Measurements from ENCODE around the gene ZSWIM5. TPM values are rescaled to one million over a fixed set of nuclear protein-coding genes. Genes with fewer than 3 reads are reported as not detected.
A peak's percentile ranks its signal among the peaks of the same experiment; 100 is the strongest.
"Not testable (repeated sequence)": the region's sequence is repeated elsewhere in the genome, so short reads cannot be mapped to it uniquely, and the experiment has no call there.

Gene ZSWIM5
- total RNA-seq, 1 donor from 2014 or later = 23.6 TPM

- H3K4me1 Mint-ChIP-seq (ENCODE audit: low read depth, unreplicated experiment) = peaks cover 3% of the 10 kb centered on the region
- no peaks in the 10 kb centered on the region for H3K9me3 Mint-ChIP-seq (ENCODE audit: unreplicated experiment)
- no peak for DNase-seq
- H3K4me3 Mint-ChIP-seq (ENCODE audit: unreplicated experiment) = no peak overlapping the region
- no peaks in the 10 kb centered on the region for H3K36me3 Mint-ChIP-seq (ENCODE audit: unreplicated experiment)
- H3K27ac Mint-ChIP-seq (ENCODE audit: unreplicated experiment) = no peak overlapping the region
- no peak for TF ChIP-seq CTCF (IDR thresholded peaks at IDR 0.05; ENCODE audit: partially characterized antibody, unreplicated experiment)
- no peaks in the 10 kb centered on the region for H3K27me3 Mint-ChIP-seq (ENCODE audit: unreplicated experiment)
Measured at GRCh38 chr1:45095450-45095849, 111.0 kb downstream of the ZSWIM5 start.

GRCh38 chr1:45094371-45094770 lies 112.0 kb downstream of the ZSWIM5 start:
- H3K4me1 Mint-ChIP-seq (ENCODE audit: low read depth, unreplicated experiment); H3K4me3 Mint-ChIP-seq (ENCODE audit: unreplicated experiment); H3K27me3 Mint-ChIP-seq (ENCODE audit: unreplicated experiment); H3K27ac Mint-ChIP-seq (ENCODE audit: unreplicated experiment); H3K36me3 Mint-ChIP-seq (ENCODE audit: unreplicated experiment); DNase-seq; H3K9me3 Mint-ChIP-seq (ENCODE audit: unreplicated experiment): not testable (repeated sequence)

- Mint-ChIP-seq H3K4me3 (ENCODE audit: unreplicated experiment) (no peak overlapping the region), H3K9me3 (ENCODE audit: unreplicated experiment) (no peaks in the 10 kb centered on the region), H3K4me1 (ENCODE audit: low read depth, unreplicated experiment) (peaks cover 3% of the 10 kb centered on the region), H3K27ac (ENCODE audit: unreplicated experiment) (no peak overlapping the region), H3K36me3 (ENCODE audit: unreplicated experiment) (no peaks in the 10 kb centered on the region), H3K27me3 (ENCODE audit: unreplicated experiment) (no peaks in the 10 kb centered on the region)
- no peak for TF ChIP-seq CTCF (IDR thresholded peaks at IDR 0.05; ENCODE audit: partially characterized antibody, unreplicated experiment)
- DNase-seq = no peak
Measured at GRCh38 chr1:45093334-45093733, 113.1 kb downstream of the ZSWIM5 start.

- no peaks in the 10 kb centered on the region for H3K36me3 Mint-ChIP-seq (ENCODE audit: unreplicated experiment)
- no peaks in the 10 kb centered on the region for H3K27me3 Mint-ChIP-seq (ENCODE audit: unreplicated experiment)
- no peak overlapping the region for H3K4me3 Mint-ChIP-seq (ENCODE audit: unreplicated experiment)
- DNase-seq = no peak
- H3K4me1 Mint-ChIP-seq (ENCODE audit: low read depth, unreplicated experiment) = peaks cover 2% of the 10 kb centered on the region
- no peaks in the 10 kb centered on the region for H3K9me3 Mint-ChIP-seq (ENCODE audit: unreplicated experiment)
- TF ChIP-seq CTCF (IDR thresholded peaks at IDR 0.05; ENCODE audit: partially characterized antibody, unreplicated experiment) = no peak
- no peak overlapping the region for H3K27ac Mint-ChIP-seq (ENCODE audit: unreplicated experiment)
Measured at GRCh38 chr1:45089711-45090110, 116.7 kb downstream of the ZSWIM5 start.

GRCh38 chr1:45084562-45084961 lies 121.8 kb downstream of the ZSWIM5 start:
- no peak for TF ChIP-seq CTCF (IDR thresholded peaks at IDR 0.05; ENCODE audit: partially characterized antibody, unreplicated experiment)
- peaks cover 2% of the 10 kb centered on the region for H3K4me1 Mint-ChIP-seq (ENCODE audit: low read depth, unreplicated experiment)
- no peak overlapping the region for H3K4me3 Mint-ChIP-seq (ENCODE audit: unreplicated experiment)
- H3K27ac Mint-ChIP-seq (ENCODE audit: unreplicated experiment) = no peak overlapping the region
- H3K36me3 Mint-ChIP-seq (ENCODE audit: unreplicated experiment) = peaks cover 19% of the 10 kb centered on the region
- no peak for DNase-seq
- H3K9me3 Mint-ChIP-seq (ENCODE audit: unreplicated experiment) = peaks cover 11% of the 10 kb centered on the region
- no peaks in the 10 kb centered on the region for H3K27me3 Mint-ChIP-seq (ENCODE audit: unreplicated experiment)

- H3K36me3 Mint-ChIP-seq (ENCODE audit: unreplicated experiment) = peaks cover 46% of the 10 kb centered on the region
- no peak for DNase-seq
- peaks cover 2% of the 10 kb centered on the region for H3K27me3 Mint-ChIP-seq (ENCODE audit: unreplicated experiment)
- peaks cover 24% of the 10 kb centered on the region for H3K9me3 Mint-ChIP-seq (ENCODE audit: unreplicated experiment)
- no peak overlapping the region for H3K27ac Mint-ChIP-seq (ENCODE audit: unreplicated experiment)
- TF ChIP-seq CTCF (IDR thresholded peaks at IDR 0.05; ENCODE audit: partially characterized antibody, unreplicated experiment) = no peak
- H3K4me1 Mint-ChIP-seq (ENCODE audit: low read depth, unreplicated experiment) = peaks cover 2% of the 10 kb centered on the region
- no peak overlapping the region for H3K4me3 Mint-ChIP-seq (ENCODE audit: unreplicated experiment)
Measured at GRCh38 chr1:45079533-45079932, 126.9 kb downstream of the ZSWIM5 start.

- not testable (repeated sequence) for H3K4me3 Mint-ChIP-seq (ENCODE audit: unreplicated experiment); H3K27me3 Mint-ChIP-seq (ENCODE audit: unreplicated experiment); H3K4me1 Mint-ChIP-seq (ENCODE audit: low read depth, unreplicated experiment); DNase-seq
- peaks cover 50% of the 10 kb centered on the region for H3K36me3 Mint-ChIP-seq (ENCODE audit: unreplicated experiment)
- H3K27ac Mint-ChIP-seq (ENCODE audit: unreplicated experiment) = peak overlapping the region; percentile 10
- peaks cover 25% of the 10 kb centered on the region for H3K9me3 Mint-ChIP-seq (ENCODE audit: unreplicated experiment)
Measured at GRCh38 chr1:45076959-45077358, 129.4 kb downstream of the ZSWIM5 start.

All from glutamatergic neuron (in vitro differentiated cells).